ENCODE data around the gene IL20RA. TPM values are rescaled to one million over a fixed set of nuclear protein-coding genes. Genes with fewer than 3 reads are reported as not detected.

The IL20RA gene
- total RNA-seq, 3 donors from 2014 or later (not counting 1 experiment from before 2014, with no cell fraction given), result not detected

DNA sequence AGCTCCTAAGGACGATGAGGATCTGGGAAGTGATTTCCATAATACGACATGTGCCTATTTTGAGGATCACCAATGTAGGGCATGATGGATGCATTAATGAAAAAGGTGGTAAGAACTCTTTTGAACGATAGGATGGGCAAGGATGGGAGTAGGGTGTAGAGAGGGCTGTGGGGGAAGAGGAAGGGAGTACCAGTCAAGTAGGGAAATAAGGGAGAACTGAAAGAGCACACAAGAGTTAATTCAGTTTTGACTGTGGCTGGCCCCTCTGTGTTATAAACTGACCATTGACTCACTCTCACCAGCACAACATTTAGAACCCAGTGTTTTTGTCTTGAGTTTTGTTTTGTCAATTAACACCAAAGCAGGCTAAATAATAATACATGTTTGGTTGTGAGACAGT is 89.6 kb downstream of the IL20RA start:
- Mint-ChIP-seq H3K36me3 (no peaks in the 10 kb centered on the region), H3K27ac (no peak overlapping the region)
- TF ChIP-seq, protein P1, sequence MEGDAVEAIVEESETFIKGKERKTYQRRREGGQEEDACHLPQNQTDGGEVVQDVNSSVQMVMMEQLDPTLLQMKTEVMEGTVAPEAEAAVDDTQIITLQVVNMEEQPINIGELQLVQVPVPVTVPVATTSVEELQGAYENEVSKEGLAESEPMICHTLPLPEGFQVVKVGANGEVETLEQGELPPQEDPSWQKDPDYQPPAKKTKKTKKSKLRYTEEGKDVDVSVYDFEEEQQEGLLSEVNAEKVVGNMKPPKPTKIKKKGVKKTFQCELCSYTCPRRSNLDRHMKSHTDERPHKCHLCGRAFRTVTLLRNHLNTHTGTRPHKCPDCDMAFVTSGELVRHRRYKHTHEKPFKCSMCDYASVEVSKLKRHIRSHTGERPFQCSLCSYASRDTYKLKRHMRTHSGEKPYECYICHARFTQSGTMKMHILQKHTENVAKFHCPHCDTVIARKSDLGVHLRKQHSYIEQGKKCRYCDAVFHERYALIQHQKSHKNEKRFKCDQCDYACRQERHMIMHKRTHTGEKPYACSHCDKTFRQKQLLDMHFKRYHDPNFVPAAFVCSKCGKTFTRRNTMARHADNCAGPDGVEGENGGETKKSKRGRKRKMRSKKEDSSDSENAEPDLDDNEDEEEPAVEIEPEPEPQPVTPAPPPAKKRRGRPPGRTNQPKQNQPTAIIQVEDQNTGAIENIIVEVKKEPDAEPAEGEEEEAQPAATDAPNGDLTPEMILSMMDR (IDR thresholded peaks at IDR 0.05), result no peak

DNA sequence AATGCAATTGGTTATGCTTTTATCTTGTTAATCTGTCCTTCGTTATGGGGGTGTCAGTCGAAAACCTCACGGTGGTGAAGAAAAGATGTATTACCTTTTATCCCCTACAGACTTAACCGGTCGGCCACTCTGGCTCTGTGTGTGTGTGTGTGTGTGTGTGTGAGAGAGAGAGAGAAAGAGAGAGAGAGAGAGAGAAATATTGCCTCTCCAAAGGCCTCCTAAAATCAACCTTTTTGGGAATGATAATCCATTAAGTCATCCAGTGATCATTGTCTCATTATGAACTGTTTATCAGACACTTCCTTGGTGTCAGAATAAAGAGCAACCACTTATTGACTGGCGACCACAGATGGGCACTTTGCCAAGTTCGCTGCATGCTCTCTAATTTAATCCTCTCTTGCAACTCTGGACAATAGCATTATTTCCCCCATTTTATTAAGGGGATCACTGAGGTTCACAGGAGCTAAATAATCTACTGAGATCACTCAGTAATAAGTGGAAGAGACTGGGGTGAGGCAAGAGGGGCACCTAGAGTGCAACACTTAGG is 92.0 kb downstream of the IL20RA start:
- Histone ChIP-seq H3K4me1 (ENCODE audit: control insufficient read depth, insufficient read depth, low read length) (peaks cover 5% of the 10 kb centered on the region), H3K27ac (ENCODE audit: low read length) (no peak overlapping the region), H3K36me3 (ENCODE audit: control insufficient read depth, insufficient read depth, low read length) (no peaks in the 10 kb centered on the region), H3K4me3 (ENCODE audit: low read length) (no peak overlapping the region), H3K27me3 (ENCODE audit: control insufficient read depth, insufficient read depth, low read length) (peaks cover 6% of the 10 kb centered on the region), H3K9me3 (ENCODE audit: control insufficient read depth, insufficient read depth, low read length) (no peaks in the 10 kb centered on the region)
- DNase-seq (no peak), ATAC-seq (no peak)
- Mint-ChIP-seq H3K27me3 (ENCODE audit: low read depth in 2 of 2) (peaks cover 15 to 38% of the 10 kb centered on the region in 2 donors), H3K9me3 (no peaks in the 10 kb centered on the region), H3K4me1 (peaks cover 9% of the 10 kb centered on the region in 2 donors), H3K4me3 (no peak overlapping the region), H3K27ac (no peak overlapping the region), H3K36me3 (no peaks in the 10 kb centered on the region)
- intact Hi-C loops (cut with micrococcal nuclease), result no loop called here
- TF ChIP-seq, protein P1 (IDR thresholded peaks at IDR 0.05), result no peak
- WGBS (ENCODE audit: insufficient coverage), result 71% methylated on average over 5 of the region's 7 CpGs

More for the DNA sequence above, 89.6 kb downstream of the IL20RA start:
- Mint-ChIP-seq H3K4me1 (peaks cover 9% of the 10 kb centered on the region in 2 donors), H3K27me3 (ENCODE audit: low read depth in 2 of 2) (peaks cover 19 to 46% of the 10 kb centered on the region in 2 donors), H3K4me3 (no peak overlapping the region), H3K9me3 (no peaks in the 10 kb centered on the region)
- DNase-seq, result no peak
- Histone ChIP-seq H3K9me3 (ENCODE audit: control insufficient read depth, insufficient read depth, low read length) (no peaks in the 10 kb centered on the region), H3K27ac (ENCODE audit: low read length) (no peak overlapping the region), H3K4me1 (ENCODE audit: control insufficient read depth, insufficient read depth, low read length) (peaks cover 5% of the 10 kb centered on the region), H3K27me3 (ENCODE audit: control insufficient read depth, insufficient read depth, low read length) (peaks cover 12% of the 10 kb centered on the region), H3K4me3 (ENCODE audit: low read length) (no peak overlapping the region), H3K36me3 (ENCODE audit: control insufficient read depth, insufficient read depth, low read length) (no peaks in the 10 kb centered on the region)
- intact Hi-C loops (cut with micrococcal nuclease), result no loop called here
- 90% methylated on average over 3 of the region's 3 CpGs for WGBS (ENCODE audit: insufficient coverage)
- ATAC-seq, result no peak

DNA sequence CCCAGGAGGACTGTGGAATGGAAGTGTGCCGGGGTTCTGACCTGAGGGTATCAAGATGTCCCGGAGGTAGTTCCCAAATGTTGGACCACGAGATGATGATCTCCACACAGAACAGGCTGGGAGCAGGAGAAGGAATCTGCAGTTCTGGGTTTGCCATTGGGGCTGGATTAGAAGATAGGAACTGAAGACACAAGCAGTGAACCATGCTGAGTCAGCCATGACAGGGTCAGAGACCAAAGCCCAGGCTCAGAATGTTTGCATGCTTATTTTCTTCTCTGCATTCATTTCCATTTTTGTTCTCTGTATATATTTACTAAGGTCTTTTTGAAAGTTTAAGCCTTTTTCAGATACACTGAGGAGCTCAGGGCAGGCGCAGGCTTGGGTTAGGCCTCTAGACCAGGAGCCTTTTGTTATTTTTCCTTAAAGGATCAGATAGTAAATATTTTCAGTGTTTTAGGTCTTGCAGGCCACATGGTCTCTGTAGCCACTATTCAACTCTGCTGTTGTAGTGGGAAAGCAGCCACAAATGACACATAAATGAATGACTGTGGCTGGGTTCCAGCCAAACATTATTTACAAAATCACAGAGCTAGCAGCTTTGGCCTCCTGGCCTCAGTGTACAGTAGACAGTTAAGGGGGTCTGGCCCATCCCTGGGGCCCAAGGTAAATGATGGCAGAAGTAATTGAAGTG is 94.2 kb downstream of the IL20RA start:
- H3K27me3 Mint-ChIP-seq (ENCODE audit: low read depth in 2 of 2), result peaks cover 20 to 36% of the 10 kb centered on the region in 2 donors
- Histone ChIP-seq H3K9me3 (ENCODE audit: control insufficient read depth, insufficient read depth, low read length) (no peaks in the 10 kb centered on the region), H3K36me3 (ENCODE audit: control insufficient read depth, insufficient read depth, low read length) (no peaks in the 10 kb centered on the region), H3K27ac (ENCODE audit: low read length) (no peak overlapping the region), H3K4me3 (ENCODE audit: low read length) (no peak overlapping the region), H3K4me1 (ENCODE audit: control insufficient read depth, insufficient read depth, low read length) (no peaks in the 10 kb centered on the region), H3K27me3 (ENCODE audit: control insufficient read depth, insufficient read depth, low read length) (peaks cover 1% of the 10 kb centered on the region)
- no peak for DNase-seq
- ATAC-seq, result no peak
- H3K4me3 Mint-ChIP-seq, result no peak overlapping the region
- TF ChIP-seq, protein P1 (IDR thresholded peaks at IDR 0.05), result no peak
- 83% methylated on average over 4 of the region's 4 CpGs for WGBS (ENCODE audit: insufficient coverage)
- H3K27ac Mint-ChIP-seq, result no peak overlapping the region
- H3K36me3 Mint-ChIP-seq, result no peaks in the 10 kb centered on the region
- H3K4me1 Mint-ChIP-seq, result no peaks in the 10 kb centered on the region
- intact Hi-C loops (cut with micrococcal nuclease), result no loop called here
- H3K9me3 Mint-ChIP-seq, result no peaks in the 10 kb centered on the region

Other genes with a start within 250 kb of the IL20RA start
- gene PEX7, start 222.4 kb downstream of the IL20RA start, total RNA-seq, result 1 to 10 TPM; 2.4 to 3.6 (median 2.5) TPM
- gene SLC35D3, start 122.7 kb downstream of the IL20RA start, total RNA-seq, result under 1 TPM in 1 of 3 donors, not detected in 2; 0.28 TPM
- not detected for gene IL22RA2, start 128.7 kb upstream of the IL20RA start, total RNA-seq
- gene IFNGR1, start 174.4 kb upstream of the IL20RA start, total RNA-seq, result 100 to 1,000 TPM in 2 of 3 donors, 10 to 100 TPM in 1; 77.5 to 128 (median 100) TPM

All from natural killer cell (primary cell).